Measurements from ENCODE around the gene ITPRIPL2. TPM values are rescaled to one million over a fixed set of nuclear protein-coding genes. Genes with fewer than 3 reads are reported as not detected.

The ITPRIPL2 gene
- total RNA-seq, 1 donor from 2014 or later, result 16.2 TPM

- ATAC-seq, result no peak
- no peak for DNase-seq (ENCODE audit: low spot score)
Measured at GRCh38 chr16:19139436-19140091, 25.8 kb downstream of the ITPRIPL2 start.

- ATAC-seq (no peak), DNase-seq (ENCODE audit: low spot score) (no peak)
Measured at GRCh38 chr16:19140396-19140795, 26.6 kb downstream of the ITPRIPL2 start.

- DNase-seq (ENCODE audit: low spot score) (no peak), ATAC-seq (no peak)
Measured at GRCh38 chr16:19142939-19143598, 29.3 kb downstream of the ITPRIPL2 start.

GRCh38 chr16:19143599-19143956 lies 29.8 kb downstream of the ITPRIPL2 start:
- no peak for DNase-seq (ENCODE audit: low spot score)
- no peak for ATAC-seq

- ATAC-seq (no peak), DNase-seq (ENCODE audit: low spot score) (no peak)
Measured at GRCh38 chr16:19145010-19145409, 31.2 kb downstream of the ITPRIPL2 start.

GRCh38 chr16:19147126-19147525 lies 33.4 kb downstream of the ITPRIPL2 start:
- DNase-seq (ENCODE audit: low spot score), result no peak
- no peak for ATAC-seq

GRCh38 chr16:19147627-19148026 lies 33.9 kb downstream of the ITPRIPL2 start:
- DNase-seq (ENCODE audit: low spot score) (no peak), ATAC-seq (no peak)

GRCh38 chr16:19148189-19148588 lies 34.4 kb downstream of the ITPRIPL2 start:
- ATAC-seq (no peak), DNase-seq (ENCODE audit: low spot score) (no peak)

- ATAC-seq (no peak), DNase-seq (ENCODE audit: low spot score) (no peak)
Measured at GRCh38 chr16:19151310-19151709, 37.5 kb downstream of the ITPRIPL2 start.

GRCh38 chr16:19152042-19152441 lies 38.3 kb downstream of the ITPRIPL2 start:
- no peak for DNase-seq (ENCODE audit: low spot score)
- ATAC-seq, result no peak

GRCh38 chr16:19153876-19154275 lies 40.1 kb downstream of the ITPRIPL2 start:
- ATAC-seq (no peak), DNase-seq (ENCODE audit: low spot score) (no peak)

GRCh38 chr16:19162085-19162484 lies 48.3 kb downstream of the ITPRIPL2 start:
- ATAC-seq (no peak), DNase-seq (ENCODE audit: low spot score) (no peak)

GRCh38 chr16:19163215-19163614 lies 49.5 kb downstream of the ITPRIPL2 start:
- ATAC-seq (no peak), DNase-seq (ENCODE audit: low spot score) (no peak)

GRCh38 chr16:19164285-19164684 lies 50.5 kb downstream of the ITPRIPL2 start:
- DNase-seq (ENCODE audit: low spot score), result no peak

GRCh38 chr16:19165101-19165500 lies 51.3 kb downstream of the ITPRIPL2 start:
- ATAC-seq (no peak), DNase-seq (ENCODE audit: low spot score) (no peak)

More at GRCh38 chr16:19164285-19164684, 50.5 kb downstream of the ITPRIPL2 start:
- no peak for ATAC-seq

- ATAC-seq (no peak), DNase-seq (ENCODE audit: low spot score) (no peak)
Measured at GRCh38 chr16:19166500-19166899, 52.7 kb downstream of the ITPRIPL2 start.

GRCh38 chr16:19167710-19168370 lies 54.1 kb downstream of the ITPRIPL2 start, which contains the start of gene SYT17:
TSS of gene SYT17 (plus strand) at chr16:19168240. CDS start at chr16:19168647, 407 bp downstream.
- ATAC-seq (peak; percentile 90), DNase-seq (ENCODE audit: low spot score) (peak; percentile 85)

- ATAC-seq, result peak; percentile 74
- DNase-seq (ENCODE audit: low spot score), result peak; percentile 70
Measured at GRCh38 chr16:19168371-19169081, 54.8 kb downstream of the ITPRIPL2 start.

- DNase-seq (ENCODE audit: low spot score) (no peak), ATAC-seq (no peak)
Measured at GRCh38 chr16:19169082-19169639, 55.4 kb downstream of the ITPRIPL2 start.

- DNase-seq (ENCODE audit: low spot score), result no peak
Measured at GRCh38 chr16:19170043-19170655, 56.4 kb downstream of the ITPRIPL2 start.

More at GRCh38 chr16:19170043-19170655, 56.4 kb downstream of the ITPRIPL2 start:
- ATAC-seq, result no peak
